GM23248 (cell line): ENCODE results near the gene EXOSC6.
"Not testable (repeated sequence)": the region's sequence is repeated elsewhere in the genome, so short reads cannot be mapped to it uniquely, and the experiment has no call there.

Source experiments
- EZH2 ChIP-seq: fragments of 200-600 bp; sonication (generic); IDR thresholded peaks from 2 replicates; pipeline ENCODE4 v1.6.1; 2018; ENCODE audit warnings: antibody characterized with exemption, mild to moderate bottlenecking; ENCODE audit not compliant: insufficient read depth, poor library complexity, severe bottlenecking
- EZH2phosphoT487 ChIP-seq: fragments of 200-600 bp; sonication (generic); IDR thresholded peaks from 2 replicates; pipeline ENCODE4 v1.6.1; 2018; ENCODE audit warnings: antibody characterized with exemption, moderate library complexity, mild to moderate bottlenecking, low read depth; ENCODE audit not compliant: insufficient read depth

DNA sequence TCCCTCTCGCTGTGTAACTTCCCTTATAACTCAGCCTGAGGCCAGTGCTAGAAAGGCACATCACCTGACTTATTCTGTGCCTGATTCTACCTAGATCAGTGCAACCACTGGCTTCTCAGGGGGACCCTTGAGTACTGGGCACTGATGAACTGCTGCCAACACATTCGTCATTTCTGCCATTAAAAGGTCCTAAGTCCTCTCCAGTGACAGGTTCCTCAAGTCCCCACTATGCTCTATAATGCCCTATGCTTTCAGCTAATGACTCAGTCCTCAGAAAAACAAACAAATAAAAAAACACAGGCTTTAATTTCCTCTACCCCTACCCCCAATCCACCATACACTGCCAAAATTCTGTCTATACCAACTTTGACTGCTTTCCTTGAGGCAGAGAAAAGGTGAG lies 28.5 kb downstream of the EXOSC6 start:
- TF ChIP-seq EZH2phosphoT487, EZH2: not testable (repeated sequence)
